ENCODE results near the gene SLC6A13.
"Not testable (repeated sequence)": the region's sequence is repeated elsewhere in the genome, so short reads cannot be mapped to it uniquely, and the experiment has no call there.

Gene SLC6A13

DNA sequence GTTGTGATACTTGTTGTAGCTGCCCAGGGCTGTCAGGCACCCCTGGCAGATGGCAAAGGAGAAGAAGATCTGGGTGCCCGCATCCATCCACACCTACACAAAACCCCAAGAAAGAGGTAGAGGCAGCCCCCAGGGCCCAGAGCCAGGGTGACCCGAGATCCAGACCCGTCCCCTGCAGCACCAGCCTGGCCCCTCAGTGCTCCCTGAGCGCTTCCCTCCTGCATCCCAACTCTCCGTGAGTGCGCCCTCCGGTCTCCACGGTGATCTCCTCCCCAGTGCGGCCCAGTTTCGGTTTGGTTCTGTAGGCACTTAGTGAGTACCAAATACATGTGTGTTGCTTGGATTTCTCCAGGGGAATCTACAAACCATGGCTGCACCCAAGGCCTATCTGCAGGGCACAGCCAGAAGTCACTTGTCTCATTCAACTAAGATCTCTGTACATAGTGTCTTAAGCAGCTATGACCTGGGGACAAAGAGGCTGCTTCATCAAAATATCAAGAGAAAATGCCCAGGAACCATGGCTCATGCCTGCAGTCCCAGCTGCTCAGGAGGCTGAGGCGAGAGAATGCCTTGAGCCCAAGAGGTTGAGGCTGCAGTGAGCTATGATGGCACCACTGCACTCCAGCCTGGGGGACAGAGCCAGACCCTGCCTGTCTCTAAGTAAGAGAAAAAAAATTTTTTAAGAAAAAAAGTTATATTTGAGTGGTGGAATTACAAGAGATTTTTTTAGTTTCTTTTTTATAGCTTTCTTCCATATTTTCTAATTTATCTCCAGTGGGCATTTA, 64.5 kb downstream of the SLC6A13 start:
- no peak for DNase-seq (ENCODE audit: low read depth)

DNA sequence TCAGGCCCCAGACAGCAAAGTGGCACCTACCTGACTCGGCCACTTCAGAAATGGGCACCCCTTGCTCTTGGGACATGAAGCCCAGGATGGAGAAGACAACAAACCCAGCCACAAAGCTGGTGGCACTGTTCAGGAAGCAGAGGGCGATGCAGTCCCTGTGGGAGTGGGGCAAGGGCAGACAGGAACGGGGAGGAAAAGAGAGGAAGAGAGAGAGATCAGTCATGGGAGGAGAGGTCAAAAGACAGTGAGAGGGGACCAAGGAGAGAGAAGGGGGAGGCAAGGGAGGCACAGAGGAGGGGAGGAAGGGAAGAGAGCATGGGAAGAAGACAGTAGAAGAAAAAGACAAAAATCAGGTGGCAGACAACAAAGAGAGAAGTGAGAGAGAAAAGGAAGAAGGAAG, 65.3 kb downstream of the SLC6A13 start:
- DNase-seq (ENCODE audit: low read depth), result no peak

DNA sequence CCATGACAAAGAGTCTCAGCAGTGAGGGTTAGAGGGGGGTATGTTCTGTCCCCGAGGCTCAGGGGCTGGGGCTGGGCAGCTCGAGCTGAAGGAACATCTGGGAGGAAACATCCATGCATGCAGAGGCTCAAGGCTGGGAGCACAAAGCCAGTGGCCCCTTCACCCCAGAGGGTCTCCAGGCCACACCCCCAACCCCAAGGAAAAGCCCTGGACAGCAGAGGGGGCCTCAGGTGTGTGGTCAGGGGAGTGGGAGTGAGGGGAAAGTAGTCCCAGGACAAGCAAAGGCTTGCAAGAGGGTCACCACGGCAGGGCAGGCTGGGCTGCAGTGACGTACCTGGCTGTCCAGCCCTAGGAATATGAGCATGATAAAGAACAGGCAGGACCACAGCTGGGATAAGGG, 66.2 kb downstream of the SLC6A13 start:
- no peak for DNase-seq (ENCODE audit: low read depth)

DNA sequence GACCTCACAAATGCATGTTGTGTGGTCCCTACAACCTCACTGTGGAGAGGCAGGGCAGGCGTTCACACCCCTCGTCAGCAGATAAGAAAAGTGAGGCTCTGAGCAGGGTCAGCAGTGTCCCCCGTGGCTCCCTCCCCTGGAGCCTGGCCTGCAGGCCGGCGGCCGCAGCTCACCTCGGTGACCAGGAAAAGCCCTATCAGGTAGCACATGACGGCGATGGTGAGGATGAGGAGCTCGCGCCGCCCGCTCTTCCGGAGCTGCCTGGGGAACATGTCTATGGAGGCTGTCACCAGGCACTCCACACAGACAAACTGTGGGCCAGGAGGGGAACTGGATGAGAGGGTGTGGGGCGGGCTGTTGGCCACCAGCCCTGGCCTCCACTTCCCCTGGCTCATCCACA, 66.7 kb downstream of the SLC6A13 start:
- no peak for DNase-seq (ENCODE audit: low read depth)

DNA sequence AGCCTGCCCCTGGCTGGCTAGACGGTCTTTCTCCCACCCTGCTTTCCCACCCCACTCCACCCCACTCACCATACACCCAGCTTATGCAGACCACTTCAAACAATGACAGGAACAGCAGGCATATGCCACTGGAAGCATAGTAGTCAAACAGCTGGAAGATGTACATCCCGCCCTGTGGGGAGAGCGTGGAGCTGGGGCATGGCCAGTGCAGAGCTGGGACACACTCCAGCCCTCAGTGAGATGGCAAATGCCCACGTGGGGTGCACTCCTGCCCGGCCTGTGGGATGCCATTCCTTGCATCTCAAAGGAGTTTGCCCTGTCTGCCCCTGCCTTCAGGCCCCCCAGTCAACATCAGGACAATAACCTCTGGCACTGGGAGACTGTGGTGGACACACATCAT, 67.5 kb downstream of the SLC6A13 start:
- no peak for DNase-seq (ENCODE audit: low read depth)

DNA sequence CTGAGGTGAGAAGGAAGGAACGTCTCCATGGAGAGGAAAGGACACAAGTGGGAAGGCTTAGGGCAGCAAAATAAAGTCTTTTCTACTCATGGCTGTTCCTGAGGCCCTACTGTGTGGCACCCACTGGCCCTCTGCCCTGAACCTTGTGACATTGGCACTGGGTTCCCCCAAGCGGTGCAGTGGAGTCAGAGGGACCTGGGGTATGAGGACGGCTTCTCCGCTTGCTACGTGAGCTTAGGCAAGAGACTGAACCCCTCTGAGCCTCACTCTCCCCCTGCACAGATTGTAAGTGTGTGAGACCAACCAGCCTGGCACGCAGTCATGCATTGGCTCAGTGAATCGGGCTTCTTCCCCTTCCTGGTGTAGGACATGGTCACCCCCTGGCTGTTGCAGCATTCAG, 68.4 kb downstream of the SLC6A13 start:
- no peak for DNase-seq (ENCODE audit: low read depth)

DNA sequence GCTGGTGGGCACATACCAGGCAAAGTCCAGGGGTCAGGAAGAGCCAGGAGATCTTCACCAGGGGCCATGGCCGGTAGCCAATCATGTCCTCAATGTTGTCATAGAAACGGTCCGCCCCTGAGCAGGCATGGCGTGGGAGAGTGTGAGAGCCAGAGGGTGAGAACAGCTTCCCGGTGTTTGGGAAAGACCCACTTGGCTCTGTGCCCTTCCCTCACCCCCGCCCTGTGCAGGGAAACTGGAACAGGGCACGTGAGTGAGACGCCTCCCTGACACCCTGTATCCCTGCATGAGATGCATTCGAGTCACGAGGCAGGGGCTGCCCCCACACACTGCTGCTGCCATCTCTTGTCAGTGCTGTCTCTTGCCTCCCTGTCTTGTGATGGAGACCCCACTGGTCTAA, 69.4 kb downstream of the SLC6A13 start:
- no peak for DNase-seq (ENCODE audit: low read depth)

DNA sequence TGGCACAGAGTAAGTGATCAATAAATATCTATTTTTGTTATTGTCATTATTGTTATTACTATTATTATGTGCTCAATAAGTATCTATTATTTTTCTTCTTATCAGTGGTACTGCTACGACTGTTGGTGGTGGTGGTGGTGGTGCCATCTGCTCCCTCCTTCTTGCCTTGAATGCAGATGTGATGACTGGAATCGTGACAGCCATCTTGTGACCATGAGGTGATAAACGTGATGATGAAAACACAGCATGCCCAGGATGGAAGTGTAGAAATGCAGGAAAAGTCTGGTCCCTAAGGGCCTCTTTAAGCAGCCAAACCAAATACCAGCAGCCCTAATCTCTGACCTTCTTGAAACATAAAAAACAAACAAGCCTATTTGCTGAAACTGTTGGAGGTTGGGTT, 71.1 kb downstream of the SLC6A13 start:
- DNase-seq (ENCODE audit: low read depth), result no peak

DNA sequence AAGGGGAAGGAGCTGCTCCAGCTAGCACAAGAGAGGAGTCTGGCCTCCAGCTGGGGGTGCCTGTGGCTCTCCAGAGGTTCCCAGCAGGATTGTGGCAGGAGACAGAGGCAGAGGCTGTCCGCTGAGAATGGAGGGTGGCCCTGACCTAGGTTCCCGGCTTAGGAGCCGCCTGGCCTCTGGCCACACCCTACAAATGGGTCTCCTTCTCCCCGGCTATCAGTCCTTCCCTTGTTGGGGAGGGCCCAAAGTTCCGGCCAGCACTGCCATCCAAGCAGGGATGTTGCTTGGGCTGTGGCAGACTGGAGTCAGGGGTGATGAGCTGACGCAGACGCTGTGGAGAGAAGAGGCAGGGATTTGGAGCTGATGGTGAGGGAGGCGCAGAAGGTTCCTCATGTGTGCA, 71.8 kb downstream of the SLC6A13 start:
- DNase-seq (ENCODE audit: low read depth), result no peak

DNA sequence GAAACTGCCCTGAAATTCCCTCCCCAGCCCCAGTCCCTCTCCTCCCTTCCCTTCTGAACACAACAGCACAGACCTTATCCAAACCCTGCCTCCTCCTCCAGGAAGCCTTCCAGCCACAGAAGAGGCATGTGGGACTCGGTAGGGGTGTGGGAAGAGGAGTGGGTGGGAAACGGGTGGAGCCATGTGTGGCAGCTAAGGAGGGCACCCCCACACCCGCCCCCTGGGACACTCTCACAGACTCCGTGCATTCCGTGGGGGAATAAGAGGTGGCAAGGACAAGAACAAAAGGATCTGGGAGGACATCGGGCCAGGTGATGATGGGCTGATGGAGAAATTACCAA, 73.0 kb downstream of the SLC6A13 start:
- DNase-seq (ENCODE audit: low read depth), result no peak

DNA sequence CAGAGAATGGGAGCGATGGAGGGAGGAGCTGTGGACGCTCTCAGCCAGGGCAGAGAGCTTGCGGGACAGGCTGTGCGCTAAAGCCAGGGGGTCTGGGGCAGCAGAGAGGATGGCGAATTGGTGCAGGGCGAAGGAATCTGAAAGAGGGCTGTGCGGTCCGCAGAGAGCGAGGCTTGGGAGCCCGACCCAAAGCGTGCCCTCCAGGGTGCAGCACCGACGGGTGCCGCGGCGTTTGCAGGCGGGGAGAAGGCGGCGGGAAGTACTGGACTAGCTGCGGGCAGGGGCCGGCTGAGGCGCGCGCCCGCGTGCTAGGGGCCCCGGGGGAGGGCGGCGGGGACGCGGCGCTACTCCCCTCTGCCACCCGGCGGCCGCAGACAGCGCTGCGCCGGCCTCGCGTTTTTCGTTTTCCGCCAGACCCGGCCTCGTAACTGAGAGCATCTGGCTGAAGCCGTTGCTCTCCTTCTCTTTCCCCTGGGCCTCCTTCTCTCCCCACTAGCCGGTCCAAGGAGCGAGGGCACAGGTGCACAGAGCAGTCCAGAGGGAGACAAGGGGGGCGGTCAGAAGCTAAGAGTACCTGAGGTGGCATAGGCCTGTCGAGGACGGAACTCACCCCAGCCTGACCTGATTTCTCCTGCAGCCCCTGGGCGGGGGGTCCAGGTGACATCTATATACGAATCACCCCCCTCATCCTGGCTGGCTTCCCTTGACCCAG, 73.6 kb downstream of the SLC6A13 start:
- peak; percentile 35 for DNase-seq (ENCODE audit: low read depth)

DNA sequence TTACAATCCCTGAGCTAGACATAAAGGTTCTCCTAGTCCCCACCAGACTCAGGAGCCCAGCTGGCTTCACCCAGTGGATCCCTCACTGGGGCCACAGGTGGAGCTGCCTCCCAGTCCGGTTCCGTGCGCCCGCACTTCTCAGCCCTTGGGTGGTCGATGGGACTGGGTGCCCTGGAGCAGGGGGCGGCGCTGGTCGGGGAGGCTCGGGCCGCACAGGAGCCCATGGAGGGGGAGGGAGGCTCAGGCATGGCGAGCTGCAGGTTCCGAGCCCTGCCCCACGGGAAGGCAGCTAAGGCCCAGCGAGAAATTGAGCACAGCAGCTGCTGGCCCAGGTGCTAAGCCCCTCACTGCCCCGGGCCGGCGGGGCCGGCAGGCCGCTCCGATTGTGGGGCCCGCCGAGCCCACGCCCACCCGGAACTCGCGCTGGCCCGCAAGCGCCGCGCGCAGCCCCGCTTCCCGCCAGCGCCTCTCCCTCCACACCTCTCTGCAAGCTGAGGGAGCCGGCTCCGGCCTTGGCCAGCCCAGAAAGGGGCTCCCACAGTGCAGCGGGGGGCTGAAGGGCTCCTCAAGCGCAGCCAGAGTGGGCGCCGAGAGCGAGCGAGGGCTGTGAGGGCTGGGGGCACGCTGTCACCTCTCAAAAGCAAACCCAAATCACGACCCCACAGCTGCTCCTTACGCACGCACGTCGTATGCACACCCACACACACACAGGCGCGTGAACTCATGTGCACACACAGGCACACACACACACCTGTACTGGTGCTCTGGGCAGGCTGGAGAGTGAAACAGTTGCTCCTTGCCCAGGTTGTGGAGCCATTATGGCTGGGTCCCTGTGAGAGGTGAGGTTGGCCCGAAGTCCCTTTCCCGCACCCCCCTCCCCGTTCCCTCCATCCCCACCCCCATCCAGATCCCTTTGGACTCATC, 74.4 kb downstream of the SLC6A13 start:
- not testable (repeated sequence) for DNase-seq (ENCODE audit: low read depth)

DNA sequence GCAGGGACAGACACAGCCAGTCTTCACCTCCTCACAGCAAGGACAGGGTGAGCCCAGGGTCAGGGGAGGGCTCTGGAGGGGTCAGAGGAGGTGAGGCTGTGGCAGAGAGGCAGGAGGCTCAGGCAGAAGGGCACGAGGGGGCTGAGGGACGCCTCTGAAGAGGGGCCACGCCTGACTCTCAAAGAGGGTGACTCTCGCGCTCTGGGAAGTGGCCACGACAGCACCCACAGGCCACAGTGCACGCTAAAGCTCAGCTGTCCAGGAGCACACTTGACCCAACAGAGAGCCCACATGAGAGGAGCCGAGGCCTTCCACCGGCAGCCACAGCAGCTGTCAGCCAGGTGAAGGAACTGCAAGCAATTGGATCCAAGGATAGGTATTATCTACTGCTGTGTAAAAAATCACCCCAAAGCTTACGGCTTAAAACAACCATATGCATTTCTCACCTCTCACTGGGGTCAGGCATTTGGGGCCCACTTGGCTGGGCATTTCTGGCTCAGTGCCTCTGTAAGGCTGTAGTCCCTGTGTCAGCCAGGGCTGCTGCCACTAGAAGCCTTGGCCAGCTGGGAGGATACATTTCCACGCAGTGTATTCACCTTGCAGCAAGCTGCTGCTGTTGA, 76.5 kb downstream of the SLC6A13 start:
- no peak for DNase-seq (ENCODE audit: low read depth)

DNA sequence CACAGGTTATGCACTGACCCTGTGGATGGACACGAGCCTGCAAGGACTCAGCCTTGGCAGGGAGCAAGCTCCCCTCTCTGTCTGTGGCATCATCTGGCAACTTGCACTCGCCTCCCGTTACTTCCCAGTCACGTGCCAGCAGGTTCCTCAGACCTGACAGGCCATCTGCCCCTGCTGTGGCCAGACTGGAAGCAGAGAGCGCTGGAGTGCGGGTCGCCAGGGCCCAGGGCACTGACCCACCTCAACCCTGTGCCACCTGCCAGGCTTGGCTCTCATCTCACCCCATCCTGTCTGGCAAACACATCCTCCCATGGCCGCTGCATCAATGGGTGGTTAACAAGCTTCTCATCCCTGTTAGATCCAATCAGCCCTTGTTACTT, 77.1 kb downstream of the SLC6A13 start:
- no peak for DNase-seq (ENCODE audit: low read depth)

DNA sequence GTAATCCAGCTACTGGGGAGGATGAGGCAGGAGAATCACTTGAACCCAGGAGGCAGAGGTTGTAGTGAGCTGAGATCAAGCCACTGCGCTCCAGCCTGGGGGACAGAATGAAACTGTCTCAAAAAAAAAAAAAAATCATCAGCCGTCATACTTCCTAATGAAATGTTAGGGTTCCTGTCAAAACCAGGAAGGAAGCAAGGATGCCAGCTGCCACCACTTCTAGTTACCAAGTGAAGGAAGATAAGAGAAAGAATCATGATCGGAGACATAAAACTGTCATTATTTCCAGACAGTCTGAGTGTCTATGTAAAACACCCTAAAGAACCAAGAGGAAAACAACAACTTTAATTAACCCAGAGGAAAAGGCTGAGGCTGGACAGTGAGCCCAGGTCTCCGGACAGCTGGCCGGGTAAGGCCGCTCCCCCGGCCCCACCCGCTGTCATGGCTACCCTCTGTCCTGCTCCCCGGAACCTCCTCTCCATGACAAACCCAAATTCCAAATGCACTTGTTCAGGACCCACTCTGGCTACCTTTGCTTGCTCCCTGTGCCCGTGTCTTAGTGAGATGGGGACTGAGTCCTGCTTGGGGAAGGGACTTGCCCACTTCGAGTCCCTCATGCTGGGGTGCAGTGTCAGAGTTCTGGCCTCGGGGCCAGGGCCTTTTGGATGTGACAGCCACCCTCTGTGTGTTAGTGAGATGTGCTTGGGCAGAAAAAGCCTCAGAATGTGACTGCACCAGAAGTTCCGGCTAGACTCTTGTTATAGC, 77.6 kb downstream of the SLC6A13 start:
- DNase-seq (ENCODE audit: low read depth), result no peak

DNA sequence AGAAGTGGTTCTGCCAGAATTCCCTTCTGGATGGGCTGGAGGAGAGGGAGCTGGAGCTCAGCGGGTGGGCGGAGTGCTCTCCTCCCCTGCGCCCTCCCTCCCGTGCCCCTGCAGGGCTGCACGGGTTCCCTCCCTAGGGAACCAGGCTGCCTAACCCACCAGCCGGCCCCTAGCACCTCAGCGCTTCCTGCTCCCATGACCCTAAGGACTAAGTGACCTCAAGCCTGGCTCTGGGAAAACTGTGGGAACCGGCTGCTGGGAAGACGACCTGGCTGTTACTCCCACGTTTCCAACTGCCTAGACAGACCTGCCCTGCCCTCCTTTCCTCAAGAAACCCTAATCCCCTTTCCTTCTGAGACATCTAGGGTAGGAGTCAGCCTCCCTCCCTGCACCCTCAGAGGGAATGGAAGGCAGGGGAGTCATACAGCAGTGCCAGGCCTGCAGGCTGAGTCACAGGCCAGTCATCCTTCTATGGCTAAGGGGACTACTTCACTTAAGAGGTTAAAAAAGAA, 80.2 kb downstream of the SLC6A13 start:
- no peak for DNase-seq (ENCODE audit: low read depth)

DNA sequence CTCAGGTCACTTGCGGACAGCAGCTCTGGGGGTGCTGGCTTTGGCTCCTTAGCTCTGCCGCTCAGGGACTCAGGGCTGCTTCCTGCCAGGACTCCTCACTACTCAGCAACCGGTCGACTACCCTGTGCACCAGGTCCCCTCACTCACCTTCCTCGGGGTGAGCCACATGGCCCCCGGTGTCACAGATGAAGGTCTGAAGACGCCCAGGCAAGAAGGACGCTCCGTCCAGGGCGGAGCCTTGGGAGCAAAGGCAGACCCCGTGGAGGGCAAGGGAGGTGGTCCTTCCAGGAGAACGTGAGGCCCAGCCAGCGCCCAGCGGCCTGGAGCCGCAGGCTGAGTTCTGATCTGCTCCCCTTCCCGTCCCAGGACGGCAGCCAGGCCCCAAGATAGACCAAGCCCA, 80.7 kb downstream of the SLC6A13 start:
- DNase-seq (ENCODE audit: low read depth), result no peak

DNA sequence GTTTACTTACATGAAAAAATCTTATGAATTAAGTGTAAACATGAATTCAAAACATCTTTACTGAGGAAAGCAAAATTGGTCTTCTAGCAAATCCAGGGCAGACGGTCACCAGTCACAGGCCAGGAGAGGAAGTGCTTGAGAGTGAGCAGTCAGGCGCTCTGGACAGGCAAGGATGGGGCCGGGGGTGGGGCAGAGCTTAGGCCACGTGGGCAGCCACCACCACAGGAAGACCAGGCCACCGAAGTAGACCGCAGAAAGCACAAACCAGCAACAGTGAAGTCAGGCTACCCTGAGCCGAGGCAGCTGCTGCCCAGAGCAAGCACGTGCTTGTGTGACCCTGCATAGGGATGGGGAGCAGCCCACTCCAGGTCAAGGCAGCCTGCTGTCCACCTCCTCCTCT, 82.2 kb downstream of the SLC6A13 start:
- no peak for DNase-seq (ENCODE audit: low read depth)

DNA sequence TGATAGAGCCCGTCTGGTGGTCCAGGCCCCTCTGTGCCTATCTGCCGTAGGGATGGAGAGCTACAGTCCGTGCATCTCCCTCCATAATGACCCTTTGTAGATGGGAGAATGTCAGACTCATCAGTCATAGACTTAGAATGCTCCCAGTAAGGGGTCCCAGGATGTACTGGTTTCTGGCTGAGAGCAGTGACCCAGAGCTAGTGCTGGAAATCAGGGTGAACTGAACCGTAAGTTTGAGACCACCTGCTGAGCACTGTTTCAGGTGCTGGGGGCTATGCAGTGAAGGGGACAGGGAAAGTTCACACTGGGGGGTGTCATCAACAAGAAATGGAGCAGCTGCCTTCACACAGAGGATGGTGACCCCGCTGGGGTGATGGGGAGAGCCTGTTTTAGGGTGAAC, 82.8 kb downstream of the SLC6A13 start:
- no peak for DNase-seq (ENCODE audit: low read depth)

DNA sequence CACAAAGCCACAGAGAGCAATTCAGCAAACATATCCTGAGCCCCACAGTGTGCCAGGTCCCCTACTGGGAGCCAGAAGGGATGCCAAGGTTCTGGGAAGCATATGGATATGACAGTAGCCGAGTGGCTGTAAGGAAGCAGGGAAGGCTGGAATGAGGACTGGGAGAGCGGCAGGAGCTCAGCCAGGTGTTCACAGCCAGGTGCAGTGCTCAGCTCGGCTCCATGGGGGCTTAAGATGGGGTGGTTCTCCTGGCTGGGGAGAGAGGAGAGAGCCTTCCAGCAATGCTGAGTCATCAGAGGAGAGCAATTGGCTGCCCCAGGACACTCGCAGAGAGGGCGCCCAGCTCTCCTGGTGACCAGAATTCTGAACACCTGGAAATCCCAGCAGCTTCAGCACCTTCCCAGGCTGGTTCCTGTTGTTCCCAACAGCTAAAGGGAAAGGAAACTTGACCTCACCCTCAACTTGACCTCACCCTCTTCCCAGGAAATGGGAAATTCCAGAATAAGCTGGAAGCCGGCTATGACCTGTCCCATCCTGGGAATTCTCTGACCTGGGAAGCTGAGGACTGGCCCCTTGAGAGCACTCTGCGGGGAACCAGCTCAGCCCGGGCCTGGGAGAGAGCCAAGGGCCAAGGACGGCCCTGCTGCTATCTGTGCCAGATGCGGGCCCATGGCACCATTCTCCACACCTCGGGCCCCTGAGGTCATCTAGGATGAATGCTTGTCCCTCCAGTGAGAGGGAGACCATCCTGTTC, 83.3 kb downstream of the SLC6A13 start:
- no peak for DNase-seq (ENCODE audit: low read depth)

DNA sequence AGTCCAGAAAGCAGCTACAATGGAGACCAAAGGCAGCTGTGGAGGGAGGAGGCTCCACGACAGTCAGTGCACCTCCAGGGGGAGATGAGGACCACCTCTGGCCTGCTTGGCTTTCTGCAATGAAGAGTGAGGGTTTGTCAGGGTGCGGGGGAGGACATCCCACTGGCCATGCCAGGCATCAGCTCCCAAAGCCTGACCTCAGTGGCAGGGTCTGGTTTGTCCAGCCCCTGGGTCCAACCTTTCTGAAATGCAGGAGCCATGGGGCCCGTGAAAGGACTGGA, 83.9 kb downstream of the SLC6A13 start:
- DNase-seq (ENCODE audit: low read depth), result no peak
